ENCODE measurements around the gene BNIPL.

DNA sequence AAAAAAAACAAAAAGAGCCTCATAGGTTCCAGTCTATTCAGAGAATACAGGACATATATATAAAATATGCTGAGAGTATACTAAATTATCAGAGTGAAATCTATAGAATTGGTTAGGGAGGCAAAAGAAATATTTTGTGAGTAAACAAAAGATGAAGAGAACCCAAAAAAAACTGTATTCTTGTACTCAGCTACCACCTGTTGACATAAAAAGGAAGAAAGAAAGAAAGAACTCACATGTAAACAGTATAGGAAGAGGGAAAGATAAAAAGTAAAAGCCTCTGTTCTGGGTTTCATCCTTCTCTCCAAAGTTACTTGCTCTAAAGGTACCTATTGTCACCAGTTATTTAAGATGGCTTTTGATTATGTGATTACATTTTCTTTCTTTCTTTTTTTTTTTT is 9.9 kb upstream of the BNIPL start:
- TF ChIP-seq YY1 (IDR thresholded peaks at IDR 0.05; ENCODE audit: insufficient read depth, insufficient read length) (no peak), ZNF274 (IDR thresholded peaks at IDR 0.05; ENCODE audit: low read depth, low read length) (no peak), SUZ12 (IDR thresholded peaks at IDR 0.05; ENCODE audit: extremely low read depth, insufficient read depth, insufficient read length) (no peak)

Measured in NT2/D1 (cell line).